ENCODE measurements around the gene ADA. TPM values are rescaled to one million over a fixed set of nuclear protein-coding genes. Genes with fewer than 3 reads are reported as not detected.
A peak's percentile ranks its signal among the peaks of the same experiment; 100 is the strongest.

The ADA gene
- total and polyA plus RNA-seq, 9 of the 15 experiments (the other 6 are each of a cell fraction or from before 2014, with no cell fraction given), result 2.4 to 26.1 (median 5.3) TPM

DNA sequence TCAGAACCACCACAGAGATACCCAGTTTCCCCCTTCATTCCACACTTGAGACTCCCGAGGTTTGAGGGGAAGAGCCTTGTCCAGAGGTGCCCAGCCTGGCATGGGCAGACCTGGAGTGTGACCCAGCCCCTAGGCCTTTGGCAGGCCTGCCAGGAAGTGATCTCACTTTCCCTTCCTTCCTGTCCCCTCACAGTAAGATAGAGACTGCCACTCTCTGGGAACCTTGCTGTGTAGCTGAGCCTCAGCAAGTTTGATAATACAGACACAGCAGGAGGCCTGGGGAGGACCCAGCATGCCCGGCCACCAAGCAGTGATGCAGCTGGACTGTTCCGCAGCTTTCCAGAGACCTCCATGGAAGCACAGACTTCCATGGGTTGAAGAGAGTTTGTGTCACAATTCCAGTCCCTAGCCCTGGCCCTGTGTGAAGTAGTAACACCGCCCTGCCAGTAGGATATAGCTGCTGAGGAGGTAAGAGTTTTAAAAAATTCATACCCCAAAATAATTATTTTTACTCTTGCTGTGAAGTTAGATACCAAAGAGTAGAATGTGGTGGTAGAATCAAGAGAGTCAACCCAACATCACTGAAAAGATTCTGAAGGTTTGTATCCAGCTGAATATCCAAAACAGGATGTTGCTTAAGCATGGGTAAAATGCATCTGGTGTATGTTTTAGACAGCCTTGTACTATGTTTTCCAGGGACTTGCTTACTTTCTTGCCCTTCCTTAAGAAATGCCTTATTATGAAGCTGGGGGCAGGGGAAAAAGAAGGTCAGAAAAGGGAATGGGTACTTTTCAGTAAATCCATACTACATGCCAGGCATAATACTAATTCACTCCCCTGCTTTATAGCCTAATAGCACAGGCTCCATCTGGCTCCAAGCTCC lies 52.8 kb downstream of the ADA start (continued):
- TF ChIP-seq EP300 (IDR thresholded peaks at IDR 0.05; ENCODE audit: low read length) (no peak), ZFP36 (IDR thresholded peaks at IDR 0.05; ENCODE audit: low read depth, low read length, partially characterized antibody) (no peak), HDAC3 (IDR thresholded peaks at IDR 0.05; ENCODE audit: borderline replicate concordance, partially characterized antibody) (no peak), KLF13 (tag; IDR thresholded peaks at IDR 0.05; ENCODE audit: borderline replicate concordance, low read depth) (no peak), TAF15 (IDR thresholded peaks at IDR 0.05; ENCODE audit: low read depth, low read length) (no peak), TCF7 (IDR thresholded peaks at IDR 0.05; ENCODE audit: borderline replicate concordance) (no peak), GABPA (tag; conservative IDR thresholded peaks at IDR 0.05; ENCODE audit: low read depth) (peak; percentile 79), BACH1 (tag; IDR thresholded peaks at IDR 0.05) (no peak)
- TF ChIP-seq, protein P1, sequence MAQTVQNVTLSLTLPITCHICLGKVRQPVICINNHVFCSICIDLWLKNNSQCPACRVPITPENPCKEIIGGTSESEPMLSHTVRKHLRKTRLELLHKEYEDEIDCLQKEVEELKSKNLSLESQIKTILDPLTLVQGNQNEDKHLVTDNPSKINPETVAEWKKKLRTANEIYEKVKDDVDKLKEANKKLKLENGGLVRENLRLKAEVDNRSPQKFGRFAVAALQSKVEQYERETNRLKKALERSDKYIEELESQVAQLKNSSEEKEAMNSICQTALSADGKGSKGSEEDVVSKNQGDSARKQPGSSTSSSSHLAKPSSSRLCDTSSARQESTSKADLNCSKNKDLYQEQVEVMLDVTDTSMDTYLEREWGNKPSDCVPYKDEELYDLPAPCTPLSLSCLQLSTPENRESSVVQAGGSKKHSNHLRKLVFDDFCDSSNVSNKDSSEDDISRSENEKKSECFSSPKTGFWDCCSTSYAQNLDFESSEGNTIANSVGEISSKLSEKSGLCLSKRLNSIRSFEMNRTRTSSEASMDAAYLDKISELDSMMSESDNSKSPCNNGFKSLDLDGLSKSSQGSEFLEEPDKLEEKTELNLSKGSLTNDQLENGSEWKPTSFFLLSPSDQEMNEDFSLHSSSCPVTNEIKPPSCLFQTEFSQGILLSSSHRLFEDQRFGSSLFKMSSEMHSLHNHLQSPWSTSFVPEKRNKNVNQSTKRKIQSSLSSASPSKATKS (CRISPR knock-in tag; IDR thresholded peaks at IDR 0.05), result no peak
- TF ChIP-seq, protein P2, sequence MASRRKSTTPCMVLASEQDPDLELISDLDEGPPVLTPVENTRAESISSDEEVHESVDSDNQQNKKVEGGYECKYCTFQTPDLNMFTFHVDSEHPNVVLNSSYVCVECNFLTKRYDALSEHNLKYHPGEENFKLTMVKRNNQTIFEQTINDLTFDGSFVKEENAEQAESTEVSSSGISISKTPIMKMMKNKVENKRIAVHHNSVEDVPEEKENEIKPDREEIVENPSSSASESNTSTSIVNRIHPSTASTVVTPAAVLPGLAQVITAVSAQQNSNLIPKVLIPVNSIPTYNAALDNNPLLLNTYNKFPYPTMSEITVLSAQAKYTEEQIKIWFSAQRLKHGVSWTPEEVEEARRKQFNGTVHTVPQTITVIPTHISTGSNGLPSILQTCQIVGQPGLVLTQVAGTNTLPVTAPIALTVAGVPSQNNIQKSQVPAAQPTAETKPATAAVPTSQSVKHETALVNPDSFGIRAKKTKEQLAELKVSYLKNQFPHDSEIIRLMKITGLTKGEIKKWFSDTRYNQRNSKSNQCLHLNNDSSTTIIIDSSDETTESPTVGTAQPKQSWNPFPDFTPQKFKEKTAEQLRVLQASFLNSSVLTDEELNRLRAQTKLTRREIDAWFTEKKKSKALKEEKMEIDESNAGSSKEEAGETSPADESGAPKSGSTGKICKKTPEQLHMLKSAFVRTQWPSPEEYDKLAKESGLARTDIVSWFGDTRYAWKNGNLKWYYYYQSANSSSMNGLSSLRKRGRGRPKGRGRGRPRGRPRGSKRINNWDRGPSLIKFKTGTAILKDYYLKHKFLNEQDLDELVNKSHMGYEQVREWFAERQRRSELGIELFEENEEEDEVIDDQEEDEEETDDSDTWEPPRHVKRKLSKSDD (conservative IDR thresholded peaks at IDR 0.05; ENCODE audit: low read length), result no peak
